GM12891 (cell line): ENCODE data around the gene PDZD2.

Experiments
- DNase-seq: peaks from one replicate; pipeline ENCODE4 v3.0.0; 2011; ENCODE audit warnings: low spot score; ENCODE audit not compliant: insufficient read length
- FAIRE-seq: peaks from 2 replicates; lab custom pipeline; 2011; peaks lifted over from hg19 to GRCh38; lab: Jason Lieb, UNC
- PAX5 ChIP-seq: IDR thresholded peaks from 2 replicates; pipeline ENCODE4 v1.6.1; 2011; ENCODE audit warnings: low read length, moderate library complexity, mild to moderate bottlenecking; ENCODE audit not compliant: insufficient read depth, severe bottlenecking
- POLR2A ChIP-seq: IDR thresholded peaks from 2 replicates; pipeline ENCODE4 v1.6.1; 2011; ENCODE audit warnings: low read depth, low read length, control low read depth
- POLR2AphosphoS5 ChIP-seq: IDR thresholded peaks from 2 replicates; pipeline ENCODE4 v1.6.1; 2011; ENCODE audit warnings: low read depth, low read length, control low read depth
- POU2F2 ChIP-seq: IDR thresholded peaks from 2 replicates; pipeline ENCODE4 v1.6.1; 2011; ENCODE audit warnings: low read depth, mild to moderate bottlenecking, control low read depth, low read length, moderate library complexity
- SPI1 ChIP-seq: IDR thresholded peaks from 2 replicates; pipeline ENCODE4 v1.6.1; 2011; ENCODE audit warnings: low read depth, low read length, control low read depth
- TAF1 ChIP-seq: IDR thresholded peaks from 2 replicates; pipeline ENCODE4 v1.6.1; 2011; ENCODE audit warnings: low read depth, low read length, control low read depth

Gene PDZD2

GRCh38 chr5:31941151-31941755 is 302.3 kb downstream of the PDZD2 start:
- TF ChIP-seq POLR2AphosphoS5 = no peak
- TF ChIP-seq POU2F2 = no peak
- TF ChIP-seq TAF1 = no peak
- TF ChIP-seq SPI1 = no peak
- TF ChIP-seq PAX5 = no peak
- TF ChIP-seq POLR2A = no peak
- FAIRE-seq = no peak
- no peak for DNase-seq

GRCh38 chr5:31942546-31942945 is 303.6 kb downstream of the PDZD2 start:
- DNase-seq = no peak
- no peak for FAIRE-seq
- no peak for TF ChIP-seq PAX5
- TF ChIP-seq POU2F2 = no peak
- TF ChIP-seq TAF1 = no peak
- no peak for TF ChIP-seq POLR2A
- TF ChIP-seq POLR2AphosphoS5 = no peak
- TF ChIP-seq SPI1 = no peak

- DNase-seq = no peak
Measured at GRCh38 chr5:31944684-31945445, 305.9 kb downstream of the PDZD2 start.

GRCh38 chr5:31948006-31948405 is 309.1 kb downstream of the PDZD2 start:
- TF ChIP-seq SPI1 (no peak), PAX5 (no peak), POU2F2 (no peak), POLR2AphosphoS5 (no peak), POLR2A (no peak), TAF1 (no peak)
- DNase-seq (no peak), FAIRE-seq (no peak)

More at GRCh38 chr5:31944684-31945445, 305.9 kb downstream of the PDZD2 start:
- FAIRE-seq = no peak
- TF ChIP-seq POLR2AphosphoS5 = no peak
- no peak for TF ChIP-seq SPI1
- no peak for TF ChIP-seq POLR2A
- TF ChIP-seq POU2F2 = no peak
- TF ChIP-seq TAF1 = no peak
- TF ChIP-seq PAX5 = no peak

- TF ChIP-seq TAF1 = no peak
- TF ChIP-seq POLR2AphosphoS5 = no peak
- TF ChIP-seq SPI1 = no peak
- no peak for TF ChIP-seq POU2F2
- TF ChIP-seq PAX5 = no peak
- no peak for TF ChIP-seq POLR2A
- no peak for FAIRE-seq
- no peak for DNase-seq
Measured at GRCh38 chr5:31952067-31952466, 313.1 kb downstream of the PDZD2 start.

GRCh38 chr5:31954091-31954490 is 315.2 kb downstream of the PDZD2 start:
- no peak for DNase-seq
- no peak for FAIRE-seq

DNA sequence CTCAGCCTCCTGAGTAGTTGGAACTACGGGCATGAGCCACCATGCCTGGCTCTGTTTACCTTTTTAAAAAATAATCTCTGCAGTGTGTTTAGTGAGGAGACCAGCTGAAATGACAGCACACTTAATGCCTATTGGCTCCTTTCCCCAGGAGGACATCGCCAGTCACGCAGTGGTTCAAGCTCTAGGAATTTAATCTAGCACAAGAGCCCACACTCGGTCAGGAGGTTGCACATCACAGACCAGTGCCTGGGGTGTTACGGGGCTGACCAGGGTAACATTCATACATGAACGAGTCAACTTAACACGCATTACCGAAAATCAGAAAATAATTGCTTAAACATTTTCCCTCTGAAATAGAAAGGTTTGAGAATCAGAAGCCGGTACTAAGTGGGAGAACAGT is 318.2 kb downstream of the PDZD2 start:
- FAIRE-seq (no peak), DNase-seq (no peak)
- TF ChIP-seq SPI1 = no peak
- no peak for TF ChIP-seq POU2F2
- TF ChIP-seq POLR2A = no peak
- TF ChIP-seq PAX5 = no peak
- no peak for TF ChIP-seq POLR2AphosphoS5
- TF ChIP-seq TAF1 = no peak

More at GRCh38 chr5:31954091-31954490, 315.2 kb downstream of the PDZD2 start:
- TF ChIP-seq PAX5 = no peak
- no peak for TF ChIP-seq SPI1
- TF ChIP-seq POLR2A = no peak
- TF ChIP-seq TAF1 = no peak
- no peak for TF ChIP-seq POU2F2
- TF ChIP-seq POLR2AphosphoS5 = no peak

DNA sequence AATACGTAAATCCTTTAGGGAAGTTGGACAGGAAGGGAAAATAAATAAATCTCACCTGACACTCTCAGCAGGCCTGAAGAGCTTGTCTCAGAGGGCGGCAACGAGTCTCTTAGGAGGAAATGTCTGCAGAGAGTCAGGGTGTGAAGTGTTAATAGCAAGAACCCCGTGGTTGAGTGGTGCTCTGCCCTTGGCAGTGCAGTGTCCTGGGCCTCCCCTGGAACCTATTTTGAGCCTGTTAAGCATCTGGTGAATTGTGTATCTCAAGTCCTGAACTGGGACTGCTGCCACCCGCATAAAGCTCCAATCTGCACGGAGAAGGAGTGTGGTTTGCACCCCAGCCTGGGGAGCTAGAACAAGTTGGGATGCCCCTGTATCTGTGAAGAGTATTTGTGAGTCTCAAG is 323.4 kb downstream of the PDZD2 start:
- DNase-seq (no peak), FAIRE-seq (no peak)
- TF ChIP-seq POLR2AphosphoS5 = no peak
- TF ChIP-seq POU2F2 = no peak
- TF ChIP-seq POLR2A = no peak
- no peak for TF ChIP-seq SPI1
- no peak for TF ChIP-seq PAX5
- no peak for TF ChIP-seq TAF1

GRCh38 chr5:31962871-31963307 is 324.0 kb downstream of the PDZD2 start:
- no peak for TF ChIP-seq POU2F2
- no peak for TF ChIP-seq POLR2A
- TF ChIP-seq PAX5 = no peak
- TF ChIP-seq TAF1 = no peak
- no peak for TF ChIP-seq SPI1
- TF ChIP-seq POLR2AphosphoS5 = no peak
- DNase-seq (no peak), FAIRE-seq (no peak)
